Activated CD4-positive, CD25-positive, alpha-beta regulatory T cell treated with anti-CD3 and anti-CD28 coated beads, Interleukin-2, amount 50 U/mL, for 16 hours (primary cell): ENCODE data around the gene SELENOS.
"Not testable (repeated sequence)": the region's sequence is repeated elsewhere in the genome, so short reads cannot be mapped to it uniquely, and the experiment has no call there.

Experiments used
- DNase-seq: peaks from one replicate; pipeline ENCODE4 v3.0.0-alpha.2; 2020; ENCODE audit warnings: low read depth, low spot score

SELENOS gene

DNA sequence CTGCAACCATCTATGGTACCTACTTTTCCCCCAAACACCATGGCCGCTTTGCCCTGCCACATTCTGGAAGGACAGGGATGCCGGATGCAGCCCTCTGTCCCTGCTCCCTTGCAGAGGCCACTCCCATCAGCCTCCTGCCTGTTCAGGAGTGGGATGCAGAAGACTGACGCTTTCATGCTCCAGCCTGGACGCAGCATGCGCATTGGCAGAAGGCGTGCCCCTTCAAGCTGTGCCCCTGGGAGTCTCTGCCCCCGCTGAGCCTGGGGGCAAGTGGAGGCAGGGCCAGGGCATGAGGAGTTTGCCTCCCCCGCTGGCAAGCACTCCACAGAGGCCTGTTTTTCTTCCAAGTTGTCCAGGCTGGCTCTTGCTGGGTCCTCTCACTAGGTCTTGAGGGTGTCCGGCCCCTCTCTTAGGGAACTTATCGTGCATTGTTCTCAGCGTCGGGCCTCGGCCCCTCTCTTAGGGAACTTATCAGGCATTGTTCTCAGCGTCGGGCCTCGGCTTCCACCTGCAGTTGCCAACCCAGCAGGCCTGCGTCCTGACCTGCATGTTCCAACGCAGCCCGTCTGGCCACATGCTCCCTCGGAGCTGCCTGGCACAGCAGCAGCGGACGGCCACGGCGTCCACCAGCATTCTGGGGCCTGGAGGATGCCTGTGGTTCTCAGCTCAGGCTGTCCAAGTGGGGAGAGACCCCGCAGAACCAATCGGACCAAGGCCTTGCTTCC, 32.3 kb upstream of the SELENOS start:
- DNase-seq = no peak

DNA sequence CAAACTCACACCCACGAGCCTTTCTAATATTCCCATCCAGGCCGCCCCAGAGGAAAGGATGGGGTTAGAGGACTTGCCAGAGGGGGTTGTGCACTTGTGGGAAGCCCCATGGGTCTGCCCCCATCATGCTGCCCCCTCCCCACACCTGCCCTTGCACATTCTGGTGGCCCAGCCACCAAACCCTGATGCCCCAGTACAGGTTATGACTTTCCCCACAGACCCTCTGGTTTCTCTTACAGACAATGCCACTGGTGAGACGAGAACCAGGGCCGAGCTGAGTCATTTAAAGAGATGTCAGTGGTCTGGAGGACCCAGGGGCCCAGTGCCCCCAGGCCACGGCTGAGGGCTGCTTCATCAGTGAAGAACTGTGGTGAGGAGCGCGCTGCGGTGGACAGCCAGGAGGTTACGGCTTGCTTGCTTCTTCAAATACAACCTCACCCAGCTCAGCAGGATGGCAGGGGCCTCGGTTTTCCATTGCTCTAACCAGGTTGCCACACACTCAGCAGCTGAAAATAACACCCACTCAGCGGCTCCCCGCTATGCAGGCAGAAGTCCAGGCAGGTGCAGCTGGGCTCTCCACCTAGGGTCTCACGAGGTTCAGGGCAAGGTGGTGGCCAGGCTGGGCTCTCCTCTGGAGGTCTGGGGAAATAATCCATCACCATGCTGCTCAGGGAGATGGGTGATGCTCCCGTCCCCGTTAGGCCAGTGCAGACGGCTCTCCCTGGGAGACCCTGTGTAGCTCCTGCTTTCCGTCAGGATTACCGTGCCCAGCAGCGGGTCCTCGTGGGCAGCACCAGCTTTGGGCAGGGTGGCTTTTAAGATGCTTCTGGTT, 31.5 kb upstream of the SELENOS start:
- no peak for DNase-seq

DNA sequence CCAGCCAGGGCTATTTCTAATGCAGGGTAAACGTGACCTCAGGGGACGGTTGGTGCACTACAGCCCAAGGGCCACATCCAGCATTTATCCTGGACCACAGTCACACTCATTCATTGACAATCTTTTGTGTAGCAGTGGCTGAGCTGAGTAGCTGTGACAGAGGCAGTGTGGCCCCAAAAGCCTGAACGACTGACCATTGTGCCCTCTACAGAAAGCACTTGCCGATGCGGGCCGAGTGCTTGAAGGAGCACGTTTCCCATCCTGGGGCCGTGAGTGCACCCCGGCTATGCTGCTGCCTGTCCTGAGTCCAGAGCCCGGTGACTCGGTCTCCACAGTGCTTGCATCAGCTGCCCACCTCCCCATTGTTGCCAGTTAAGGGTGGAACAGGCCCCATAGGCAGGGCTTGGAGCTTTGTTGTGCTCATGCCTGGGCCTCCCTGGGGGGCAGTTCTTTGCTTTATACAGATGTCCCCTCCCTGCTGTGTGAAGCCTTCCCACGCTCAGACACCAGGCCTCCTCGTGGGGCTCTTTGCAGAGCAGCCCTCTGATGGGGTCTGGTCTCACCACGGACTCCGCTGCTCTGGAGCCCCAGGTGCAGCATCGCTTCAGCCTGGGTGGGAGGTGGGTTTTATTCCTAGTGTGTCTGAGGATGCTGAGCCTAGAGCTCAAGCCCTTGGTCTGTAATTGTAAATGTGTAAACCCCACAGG, 30.8 kb upstream of the SELENOS start:
- no peak for DNase-seq

DNA sequence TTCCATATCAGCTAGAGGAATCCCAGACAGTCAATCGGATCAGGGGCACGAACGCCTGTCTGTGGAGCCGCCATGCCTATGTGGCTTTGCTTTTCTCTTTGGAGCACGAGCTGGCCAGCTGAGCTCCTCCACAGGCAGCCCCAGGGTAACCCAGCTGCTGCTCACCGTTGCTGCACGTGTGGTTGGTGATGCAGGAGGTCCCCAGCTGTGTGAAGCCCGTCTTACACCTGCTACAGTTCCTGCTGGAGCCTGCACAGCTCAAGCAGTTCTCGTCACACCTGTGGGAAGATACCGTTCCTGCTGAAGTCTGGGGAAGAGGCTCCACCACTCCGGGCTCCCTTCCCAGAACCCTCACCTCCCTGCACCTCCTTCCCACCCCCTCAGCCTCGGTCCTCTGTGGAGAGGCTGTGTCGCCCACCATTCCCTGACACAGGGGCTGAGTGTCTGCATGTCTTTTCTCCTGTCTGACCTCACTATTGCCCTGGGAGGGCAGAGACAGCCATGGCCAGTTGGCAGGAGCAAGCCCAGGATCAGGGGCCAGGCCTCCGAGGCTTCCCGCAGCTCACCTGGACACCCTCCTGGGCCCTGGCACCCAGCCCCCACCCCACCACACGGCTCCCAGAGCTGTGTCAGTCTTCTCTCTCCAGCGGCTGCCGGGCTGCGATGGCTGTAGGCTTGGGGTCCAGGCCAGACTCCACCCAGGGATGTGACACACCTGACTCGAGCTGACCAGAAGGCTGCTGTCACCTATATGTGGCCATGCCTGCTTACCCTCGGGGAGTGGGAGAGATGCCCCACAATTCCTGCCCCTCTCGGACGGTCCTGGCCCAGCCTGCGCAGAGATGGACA, 30.0 kb upstream of the SELENOS start:
- no peak for DNase-seq

DNA sequence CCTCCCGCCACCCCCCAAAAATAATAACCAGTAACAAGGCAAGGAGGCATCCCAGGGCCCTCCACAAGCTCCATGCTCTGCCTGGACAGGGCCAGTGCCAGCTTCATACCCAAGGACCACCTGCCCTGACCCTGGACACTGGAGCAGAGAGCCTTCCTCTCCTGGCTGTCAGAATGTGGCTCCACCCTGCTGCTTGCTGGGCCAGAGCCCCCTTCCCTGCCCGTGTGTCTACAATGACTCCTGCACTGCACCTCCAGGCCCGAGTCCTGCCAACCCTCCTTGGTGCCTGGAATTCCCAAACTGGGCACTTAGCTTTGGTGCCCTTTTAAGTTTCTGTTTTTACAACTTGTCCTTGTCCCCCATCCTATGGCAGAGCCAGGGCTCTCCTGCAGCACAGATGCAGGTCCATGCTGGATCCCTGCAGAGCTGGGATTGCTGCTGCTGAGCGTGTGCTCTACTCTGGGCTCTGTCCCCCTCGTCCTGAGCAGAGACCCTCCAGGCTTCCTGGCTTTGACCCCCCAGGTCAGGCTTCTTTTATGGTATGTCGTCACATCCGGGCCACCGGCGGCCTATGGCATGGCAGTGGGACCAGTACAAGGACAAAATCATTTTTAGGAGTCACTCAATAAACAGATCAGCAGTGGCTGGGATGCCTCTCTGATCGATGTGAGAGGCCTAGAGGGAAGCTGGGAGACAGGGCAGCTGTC, 29.2 kb upstream of the SELENOS start:
- DNase-seq = no peak

DNA sequence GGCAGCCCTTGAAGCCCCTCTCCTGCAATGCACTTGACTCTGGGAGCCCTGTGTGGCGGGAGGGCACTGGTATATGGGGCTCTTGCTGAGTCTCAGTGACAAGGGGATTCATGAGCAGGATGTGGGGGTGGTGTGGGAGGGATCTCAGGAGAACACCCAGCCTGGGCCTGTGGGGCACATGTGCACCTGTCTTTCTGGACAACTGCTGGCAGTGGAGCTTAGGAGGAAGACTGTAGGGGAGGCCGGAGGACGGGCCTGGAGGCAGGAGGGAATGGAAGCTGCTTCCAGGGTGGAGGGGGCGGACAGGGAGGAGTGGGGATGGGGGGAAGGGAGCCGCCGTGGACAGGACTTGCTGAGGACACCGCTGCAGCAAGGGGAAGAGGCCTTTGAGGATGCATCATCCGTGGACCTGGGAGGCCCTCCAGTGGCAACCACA, 28.6 kb upstream of the SELENOS start:
- no peak for DNase-seq

DNA sequence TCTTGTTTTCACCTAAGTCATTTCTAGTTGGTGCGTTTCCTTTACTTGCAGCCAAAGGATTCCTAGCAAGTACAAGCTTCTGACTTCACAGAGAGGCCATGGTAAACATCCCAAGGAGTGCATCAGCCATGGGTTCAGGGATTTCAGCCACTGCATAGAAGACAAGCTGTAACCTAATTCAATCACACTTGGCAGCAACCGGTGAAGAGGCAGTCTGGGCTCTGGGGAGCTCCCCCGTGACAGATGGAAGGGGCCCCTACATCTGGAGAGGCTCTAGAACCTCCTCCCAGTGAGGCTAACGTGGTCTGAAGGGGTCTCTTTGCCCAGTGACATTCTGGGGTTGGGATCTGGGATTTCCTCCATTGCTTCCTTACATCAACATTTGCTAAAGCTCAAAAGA, 26.1 kb upstream of the SELENOS start:
- no peak for DNase-seq

DNA sequence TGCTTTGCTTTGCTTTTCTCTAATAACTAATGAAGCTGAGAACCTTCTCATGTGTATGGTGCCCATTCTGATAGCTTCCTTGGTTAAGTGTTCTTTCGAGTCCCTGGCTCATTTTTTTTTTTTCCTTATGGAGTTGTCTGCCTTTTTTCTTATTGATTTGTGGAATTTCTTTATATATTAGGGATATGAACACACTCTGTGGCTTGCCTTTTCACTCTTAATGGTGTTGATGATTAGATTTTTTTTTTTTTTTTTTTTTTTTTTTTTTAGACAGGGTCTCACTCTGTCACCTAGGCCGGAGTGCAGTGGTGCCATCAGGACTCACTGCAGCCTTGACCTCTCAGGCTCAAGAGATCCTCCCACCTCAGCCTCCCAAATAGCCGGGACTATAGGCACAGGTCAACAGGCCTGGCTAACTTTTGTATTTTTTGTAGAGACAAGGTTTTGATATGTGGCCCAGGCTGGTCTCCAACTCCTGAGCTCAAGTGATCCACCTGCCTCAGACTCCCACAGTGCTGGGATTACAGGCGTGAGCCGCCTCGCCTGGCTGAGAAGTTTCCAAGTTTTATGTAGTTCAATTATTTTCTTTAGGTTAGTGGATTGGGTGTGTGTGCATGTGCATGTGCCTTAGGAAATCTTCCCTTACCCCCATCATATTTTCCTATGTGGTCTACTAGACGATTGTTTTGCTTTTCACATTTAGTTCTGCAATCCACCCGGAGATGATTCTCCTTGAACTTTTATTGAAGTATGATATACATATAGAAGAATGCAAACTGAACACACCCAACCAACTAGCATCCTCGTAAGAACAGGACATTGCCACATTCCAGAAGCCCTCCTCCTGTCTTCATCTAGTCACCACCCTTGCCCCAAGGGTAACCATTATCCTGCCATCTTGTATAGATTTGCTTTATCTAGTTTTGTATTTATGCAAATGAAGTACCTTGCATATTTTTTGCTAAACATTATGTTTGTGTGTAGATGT, 19.4 kb upstream of the SELENOS start:
- DNase-seq = no peak

DNA sequence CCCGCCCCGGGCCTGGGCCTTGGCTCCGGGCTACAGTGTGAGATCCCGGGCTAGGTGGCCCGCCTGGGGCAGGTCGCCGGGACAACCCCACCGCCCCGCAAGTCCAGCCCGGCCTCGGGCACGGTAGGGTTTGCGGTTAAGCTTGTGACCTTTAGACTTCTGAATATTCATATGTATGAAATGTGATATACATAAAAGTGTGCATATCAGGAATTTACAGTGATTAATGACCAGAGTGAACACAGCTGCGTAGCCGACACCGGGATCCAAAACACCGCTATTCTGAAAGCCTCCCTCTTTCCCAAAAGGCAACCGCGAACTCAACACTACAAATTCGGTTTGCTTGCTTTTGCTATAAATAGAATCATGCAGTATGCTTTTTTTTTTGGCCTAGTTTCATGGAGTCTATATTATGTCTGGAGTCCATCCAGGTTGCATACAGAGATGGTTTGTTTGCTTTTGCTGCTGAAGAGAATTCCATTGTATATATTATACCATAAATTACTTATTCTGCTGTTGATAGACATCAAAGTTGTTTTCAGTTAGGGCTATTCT, 18.4 kb upstream of the SELENOS start:
- DNase-seq = no peak

DNA sequence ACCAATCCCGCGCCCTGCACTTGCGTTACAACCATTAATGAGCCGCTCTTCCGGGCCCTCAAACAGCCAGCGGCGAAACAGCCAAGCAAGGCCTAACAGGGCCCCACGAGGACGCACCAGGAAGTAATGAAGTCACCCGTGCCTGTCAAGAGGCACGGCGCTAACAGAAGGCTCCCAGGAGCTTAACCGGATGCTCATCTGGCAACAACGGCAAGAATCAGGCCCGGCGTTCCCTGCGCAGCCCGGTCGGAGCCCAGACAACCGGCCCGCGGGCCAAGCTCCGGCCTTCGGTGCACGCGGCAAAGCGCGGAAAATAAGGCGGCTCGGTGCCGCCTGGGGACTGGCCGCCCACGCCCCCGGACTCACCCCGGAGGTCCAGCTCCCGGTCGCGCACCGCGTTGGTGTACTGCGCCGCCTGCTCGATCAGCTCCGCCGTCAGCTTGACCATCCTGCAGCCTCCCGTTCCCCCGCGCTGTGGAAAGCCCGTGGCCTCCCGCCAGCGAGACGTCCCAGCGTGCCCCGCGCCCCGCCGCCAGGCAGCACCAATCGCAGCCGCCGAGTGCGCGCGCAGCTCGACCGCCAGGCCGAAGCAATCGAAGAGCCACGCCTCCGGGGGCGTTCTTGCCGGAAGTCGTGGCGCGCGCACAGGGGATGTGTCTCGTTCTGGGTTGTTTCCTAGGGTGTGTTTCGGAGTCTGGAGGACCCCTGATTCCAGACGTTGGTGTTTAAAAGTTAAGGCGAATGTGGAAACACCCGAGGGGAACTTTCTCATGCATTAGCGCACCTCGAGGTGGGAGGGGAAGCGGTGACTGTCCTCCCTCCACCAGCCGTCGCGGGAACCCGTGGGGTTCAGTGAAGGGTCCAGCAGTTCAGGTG, 17.7 kb upstream of the SELENOS start, which contains the start of gene SNRPA1:
TSS of gene SNRPA1 (minus strand) at position 518 of the 876 bp plus-strand sequence. CDS start at position 448, 70 bp downstream.
- peak; percentile 94 for DNase-seq

DNA sequence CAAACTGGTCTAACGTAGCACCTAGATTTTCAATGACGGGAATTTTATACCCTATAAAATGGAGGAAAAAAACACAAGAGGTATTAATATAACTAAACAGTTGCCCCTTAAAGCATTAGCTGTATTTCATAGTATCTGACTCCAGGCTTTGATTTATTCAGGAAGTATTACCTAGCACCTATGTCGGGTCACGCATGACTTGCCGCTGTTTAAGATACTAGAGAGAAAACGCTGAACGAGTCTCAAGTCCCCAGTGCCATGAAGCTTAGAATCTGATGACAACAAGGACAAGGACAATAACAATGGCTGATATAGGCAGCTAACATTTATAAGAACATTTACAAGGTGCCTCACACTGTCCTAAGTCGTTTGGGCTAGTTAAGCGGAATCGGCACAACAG, 15.8 kb upstream of the SELENOS start:
- no peak for DNase-seq

DNA sequence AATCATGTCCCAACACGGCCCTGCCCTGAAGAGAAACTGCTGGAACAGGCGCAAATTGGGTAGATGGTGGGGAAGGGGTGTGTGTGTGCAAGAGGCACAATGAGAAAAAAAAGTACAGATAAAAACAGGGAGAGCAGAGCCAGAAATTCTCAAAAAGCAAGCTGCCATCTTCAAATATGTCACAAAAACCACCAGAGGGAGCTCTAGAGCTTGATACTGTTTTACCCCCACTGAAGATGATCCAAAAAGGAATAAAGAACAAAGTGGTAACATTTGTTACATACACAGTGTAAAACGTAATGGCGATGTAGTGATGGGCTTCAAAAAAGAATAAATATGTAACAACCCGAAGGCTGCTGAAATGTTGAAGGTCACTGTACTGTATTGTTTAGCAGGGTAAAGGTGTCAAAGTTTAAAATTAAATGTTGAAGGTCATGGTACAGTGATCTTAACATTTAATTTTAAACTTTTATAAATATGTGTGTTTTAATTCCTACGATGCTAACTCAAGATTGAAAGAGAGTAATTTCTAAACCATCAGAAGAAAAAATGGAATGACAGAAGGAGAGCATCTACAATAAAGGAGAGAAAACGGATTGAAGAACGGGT, 11.7 kb upstream of the SELENOS start:
- no peak for DNase-seq

DNA sequence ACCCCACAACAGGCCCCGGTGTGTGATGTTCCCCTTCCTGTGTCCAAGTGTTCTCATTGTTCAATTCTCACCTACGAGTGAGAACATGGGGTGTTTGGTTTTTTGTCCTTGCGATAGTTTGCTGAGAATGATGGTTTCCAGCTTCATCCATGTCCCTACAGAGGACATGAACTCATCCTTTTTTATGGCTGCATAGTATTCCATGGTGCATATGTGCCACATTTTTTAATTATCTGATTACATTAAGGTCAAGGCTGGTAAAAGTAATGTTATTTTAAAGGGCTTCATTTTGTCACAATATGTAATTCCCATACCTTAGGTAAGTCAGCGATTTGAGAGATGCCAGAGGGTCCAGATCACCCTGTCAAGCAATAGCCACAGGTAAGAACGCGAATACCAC, 10.1 kb upstream of the SELENOS start:
- not testable (repeated sequence) for DNase-seq

DNA sequence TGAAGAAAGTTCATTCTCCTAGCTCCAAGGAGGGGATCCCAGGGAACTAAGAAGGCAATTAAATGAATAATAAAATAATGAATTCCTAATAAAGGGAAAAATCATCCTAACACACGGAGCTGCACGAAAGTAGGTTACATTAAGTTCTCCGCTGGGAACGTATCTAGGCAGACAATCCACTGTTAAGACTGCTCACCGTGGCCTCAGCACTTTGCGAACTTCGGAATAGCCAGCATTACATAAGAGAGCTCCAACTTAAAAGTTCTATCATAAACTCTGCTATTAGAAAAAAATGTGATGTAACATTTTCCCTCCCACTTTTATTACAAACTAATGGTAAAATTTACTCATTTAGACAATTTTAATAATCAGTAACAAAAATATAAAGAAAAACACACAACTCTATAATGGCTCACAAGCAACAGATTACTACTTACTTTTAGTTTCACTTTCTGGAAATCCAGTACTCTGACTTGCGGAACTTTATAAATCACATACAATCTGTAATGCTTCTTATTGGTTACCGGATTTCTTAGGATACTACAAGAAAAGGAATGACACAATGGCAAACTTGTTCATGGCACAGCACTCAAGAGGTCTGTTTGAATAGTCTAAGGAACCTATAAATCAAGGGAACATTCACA, 9.3 kb upstream of the SELENOS start:
- no peak for DNase-seq

DNA sequence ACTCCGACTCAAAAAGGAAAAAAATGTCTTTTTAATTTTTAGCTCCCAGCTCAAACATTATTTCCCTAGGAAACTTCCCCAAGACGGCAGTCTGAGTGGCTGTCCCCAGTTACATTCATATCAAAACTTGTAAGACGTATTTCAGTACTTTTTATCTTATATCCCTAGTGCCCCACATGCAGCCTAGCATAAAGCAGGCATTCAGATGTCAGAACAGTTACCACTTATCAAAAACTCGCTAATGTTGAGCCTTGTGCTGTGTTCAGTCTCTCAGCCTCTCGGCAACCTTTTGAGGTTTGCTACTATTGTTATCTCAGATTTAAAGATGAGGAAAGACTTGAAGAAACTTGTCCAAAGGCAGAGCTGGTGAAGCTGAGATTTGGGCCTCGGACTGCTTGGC, 6.6 kb upstream of the SELENOS start:
- no peak for DNase-seq

DNA sequence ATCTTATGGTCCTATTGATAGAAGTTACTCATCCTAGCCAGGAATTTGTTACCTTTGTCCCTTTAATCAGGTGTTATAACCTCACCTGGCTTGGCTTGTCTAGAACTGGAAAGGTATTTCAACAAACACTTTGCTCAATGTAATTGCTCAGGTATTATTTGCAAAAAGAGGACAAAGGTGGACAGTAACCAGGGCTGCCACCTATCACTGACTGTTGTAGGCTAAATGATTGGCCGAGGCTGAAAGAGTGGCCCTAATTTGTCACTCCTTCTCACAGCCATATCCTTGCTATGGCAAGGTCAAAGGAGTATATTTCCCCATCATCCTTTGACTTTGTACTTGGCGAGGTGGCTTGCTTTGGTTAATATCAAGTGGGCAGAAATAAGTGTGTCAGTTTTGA, 2.7 kb upstream of the SELENOS start:
- no peak for DNase-seq

DNA sequence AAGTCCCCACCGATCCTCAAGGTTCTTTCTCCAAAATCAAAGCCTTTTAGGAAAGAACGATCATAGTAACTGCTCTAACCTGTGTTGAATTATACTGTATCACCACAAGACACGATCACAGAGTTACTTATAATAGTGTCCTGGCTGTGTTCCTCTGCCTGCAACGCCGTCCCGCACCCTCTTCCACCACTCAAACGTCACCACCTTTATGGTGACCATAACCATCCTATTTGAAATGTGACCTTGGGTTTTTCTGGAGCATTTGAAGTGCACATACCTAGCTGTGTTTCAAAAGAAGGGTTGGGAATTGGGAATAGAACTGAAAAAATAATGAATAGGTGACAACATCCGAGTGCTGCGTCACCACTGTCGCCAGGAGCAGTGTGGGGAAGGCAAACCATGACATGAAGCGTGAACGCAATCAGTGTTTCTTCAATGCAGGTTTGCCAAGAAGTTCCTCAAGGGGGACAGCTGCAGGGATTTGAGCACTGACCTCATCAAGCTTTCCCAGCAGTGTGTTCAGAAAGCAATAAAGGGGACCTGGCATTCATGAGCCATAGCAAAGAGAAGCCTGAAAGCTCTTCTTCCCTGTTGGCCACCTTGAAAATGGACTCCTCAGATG, 769 bp upstream of the SELENOS start:
- DNase-seq = no peak
